LNCaP clone FGC (cell line): Measurements from ENCODE around the gene DNAH11.

ENCODE experiments used
- DNase-seq: peaks from one replicate; pipeline ENCODE4 v3.0.0-alpha.2; 2011; ENCODE audit warnings: low read depth
- H3K4me3 ChIP-seq: 2 replicates; pipeline ENCODE4 v1.5.1; 2011; ENCODE audit warnings: mild to moderate bottlenecking, low read depth, low read length, control low read depth
- CTCF ChIP-seq: IDR thresholded peaks from 2 replicates; pipeline ENCODE4 v1.5.1; 2012; ENCODE audit warnings: mild to moderate bottlenecking; ENCODE audit not compliant: control insufficient read depth, insufficient read depth; ENCODE audit errors: extremely low read depth

The DNAH11 gene

GRCh38 chr7:21542891-21543527 is at the start of gene DNAH11:
Gene DNAH11, plus strand, starts transcription at chr7:21543039. Its CDS starts 207 bp downstream, at chr7:21543246.
- no peak for DNase-seq
- TF ChIP-seq CTCF = no peak
- H3K4me3 ChIP-seq = peak within 1 kb of the TSS; percentile 38

DNA sequence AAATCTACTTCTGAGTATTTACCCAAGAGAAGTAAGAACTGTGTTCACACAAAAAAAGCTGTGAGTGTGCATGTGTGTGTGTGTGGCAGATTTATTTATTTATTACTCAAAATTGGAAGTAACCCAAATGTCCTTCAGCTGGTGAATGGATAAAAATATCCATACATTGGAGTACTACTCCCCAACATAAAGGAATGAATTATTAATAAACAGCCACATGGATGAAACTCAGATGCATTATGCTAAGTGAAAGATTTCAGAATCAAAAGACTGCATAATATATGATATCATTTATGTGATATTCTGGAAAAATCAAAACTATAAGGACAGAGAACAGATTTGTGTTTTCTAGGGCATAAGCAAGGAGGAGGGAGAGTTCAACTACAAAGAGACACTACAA is 47.1 kb upstream of the DNAH11 start:
- no peak for TF ChIP-seq CTCF
- no peak overlapping the region for H3K4me3 ChIP-seq
- DNase-seq = no peak

DNA sequence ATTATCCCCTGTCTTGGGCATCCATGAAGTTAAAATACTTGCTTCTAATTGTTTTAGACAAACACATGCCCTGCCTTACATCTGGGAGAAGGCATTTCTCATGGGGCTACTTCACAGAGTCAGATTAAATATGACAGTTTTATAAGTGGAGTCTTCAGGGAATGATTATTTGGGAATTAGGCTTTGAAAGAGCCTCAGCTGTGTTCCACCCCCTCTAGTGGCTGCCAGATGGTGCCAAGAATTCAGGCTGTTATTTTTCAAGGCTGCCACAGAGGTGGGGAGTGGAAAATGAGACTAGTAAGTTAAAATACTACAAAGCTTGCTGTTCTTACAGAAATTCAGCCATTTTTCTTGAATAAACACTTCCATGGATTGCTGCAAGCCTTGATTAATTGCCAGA is 45.8 kb upstream of the DNAH11 start:
- no peak overlapping the region for H3K4me3 ChIP-seq
- TF ChIP-seq CTCF = no peak
- no peak for DNase-seq

DNA sequence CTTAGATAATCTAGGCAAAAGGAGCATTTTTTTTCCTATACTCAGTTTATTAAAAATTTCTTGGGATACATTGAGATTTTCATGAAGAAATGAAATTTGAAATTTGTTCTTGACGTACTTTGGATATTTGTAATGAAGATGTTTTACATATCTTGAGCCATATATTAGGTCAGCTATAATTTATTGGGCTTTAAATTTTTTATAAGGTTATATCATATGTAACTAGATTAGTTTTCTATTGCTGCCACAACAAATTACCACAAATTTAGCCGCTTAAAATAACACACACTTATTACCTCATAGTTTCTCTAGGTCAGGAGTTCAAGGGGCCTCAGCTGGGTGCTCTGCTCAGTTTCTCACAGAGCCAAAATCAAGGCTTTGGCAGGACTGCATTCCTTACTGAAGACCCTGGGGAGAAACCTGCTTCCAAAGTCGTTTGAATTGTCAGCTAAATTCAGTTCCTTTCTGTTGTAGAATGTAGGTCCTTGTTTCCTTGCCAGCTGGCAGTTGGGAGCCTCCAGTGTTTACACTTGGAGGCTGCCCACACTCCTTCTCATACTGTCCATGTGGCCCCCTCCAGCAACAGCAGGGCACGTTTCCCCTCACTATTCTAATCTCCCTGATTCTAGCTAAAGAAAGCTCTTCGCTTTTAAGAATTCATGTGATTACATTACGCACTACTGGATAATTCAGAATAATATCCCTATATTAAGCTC is 42.6 kb upstream of the DNAH11 start:
- no peak for TF ChIP-seq CTCF
- H3K4me3 ChIP-seq = no peak overlapping the region
- DNase-seq = no peak

DNA sequence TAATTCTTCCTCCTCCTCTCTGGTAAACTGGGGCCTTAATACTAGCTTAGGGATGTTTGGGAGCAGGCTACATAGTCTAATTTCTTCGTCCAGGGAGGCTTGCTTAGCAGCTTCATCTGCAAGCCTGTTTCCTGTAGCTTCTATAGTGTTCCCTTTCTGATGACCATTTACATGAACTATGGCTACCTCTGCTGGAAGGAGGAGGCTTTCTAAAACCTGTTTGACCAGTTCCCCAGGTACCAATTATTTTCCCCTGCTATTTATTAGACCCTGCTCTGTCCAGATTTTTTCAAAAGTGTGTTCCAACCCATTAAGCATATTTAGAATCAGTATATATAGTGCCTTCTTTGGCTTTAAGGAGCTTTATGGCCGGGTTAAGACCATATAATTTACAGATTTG is 38.8 kb upstream of the DNAH11 start:
- peak; percentile 60 for DNase-seq
- TF ChIP-seq CTCF = peak; percentile 41
- no peak overlapping the region for H3K4me3 ChIP-seq

- no peak for DNase-seq
- TF ChIP-seq CTCF = peak; percentile 77
Observed at GRCh38 chr7:21507627-21508343, 35.1 kb upstream of the DNAH11 start.

More at GRCh38 chr7:21507627-21508343, 35.1 kb upstream of the DNAH11 start:
- no peak overlapping the region for H3K4me3 ChIP-seq
